NCI-H1417 (cell line): ENCODE data around the gene PEX6.
A peak's percentile ranks its signal among the peaks of the same experiment; 100 is the strongest.
"Not testable (repeated sequence)": the region's sequence is repeated elsewhere in the genome, so short reads cannot be mapped to it uniquely, and the experiment has no call there.

Experiments used
- DNase-seq, 3 experiments: peaks; one replicate each; lab custom pipeline; 2025; lab: John Stamatoyannopoulos, UW

Gene PEX6

DNA sequence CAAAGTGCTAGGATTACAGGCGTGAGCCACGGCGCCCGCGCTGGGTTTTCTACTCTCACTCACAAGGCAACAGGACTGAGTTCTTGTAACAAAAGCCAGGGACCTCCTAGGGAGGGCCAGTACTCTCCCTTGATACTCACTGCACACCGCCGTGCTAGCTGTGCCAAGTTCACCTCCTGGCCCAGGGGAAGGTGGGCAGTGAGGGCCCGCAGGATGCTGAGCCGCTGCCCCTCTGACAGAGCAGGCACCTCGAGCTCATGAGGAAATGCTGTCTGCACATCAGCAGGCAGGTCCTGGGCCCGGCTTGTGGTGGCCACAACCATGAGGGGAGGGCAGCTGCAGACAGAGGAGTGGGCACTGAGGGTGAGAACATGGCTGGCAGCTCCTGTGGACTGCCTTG is 11.8 kb downstream of the PEX6 start:
- DNase-seq = no peak

DNA sequence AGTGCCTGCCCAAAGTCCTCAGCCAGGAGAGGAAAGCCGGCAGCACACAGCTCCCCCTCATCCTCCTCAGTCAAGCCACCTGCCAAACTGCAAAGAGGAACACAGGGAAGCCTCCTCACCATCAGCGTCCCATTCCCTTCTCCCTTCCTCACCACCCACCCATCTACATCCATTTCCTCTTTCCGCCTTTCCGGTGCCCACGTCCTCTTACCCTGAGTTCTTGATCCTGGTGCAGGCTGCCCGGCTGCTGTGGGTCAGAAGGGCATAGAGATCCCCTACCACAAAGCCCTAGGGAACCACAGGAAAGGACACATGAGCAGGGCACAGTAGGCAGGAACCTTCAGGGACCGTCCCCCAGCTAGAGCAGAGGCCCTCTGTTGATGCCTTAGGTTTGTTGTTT is 12.4 kb downstream of the PEX6 start:
- DNase-seq = no peak

DNA sequence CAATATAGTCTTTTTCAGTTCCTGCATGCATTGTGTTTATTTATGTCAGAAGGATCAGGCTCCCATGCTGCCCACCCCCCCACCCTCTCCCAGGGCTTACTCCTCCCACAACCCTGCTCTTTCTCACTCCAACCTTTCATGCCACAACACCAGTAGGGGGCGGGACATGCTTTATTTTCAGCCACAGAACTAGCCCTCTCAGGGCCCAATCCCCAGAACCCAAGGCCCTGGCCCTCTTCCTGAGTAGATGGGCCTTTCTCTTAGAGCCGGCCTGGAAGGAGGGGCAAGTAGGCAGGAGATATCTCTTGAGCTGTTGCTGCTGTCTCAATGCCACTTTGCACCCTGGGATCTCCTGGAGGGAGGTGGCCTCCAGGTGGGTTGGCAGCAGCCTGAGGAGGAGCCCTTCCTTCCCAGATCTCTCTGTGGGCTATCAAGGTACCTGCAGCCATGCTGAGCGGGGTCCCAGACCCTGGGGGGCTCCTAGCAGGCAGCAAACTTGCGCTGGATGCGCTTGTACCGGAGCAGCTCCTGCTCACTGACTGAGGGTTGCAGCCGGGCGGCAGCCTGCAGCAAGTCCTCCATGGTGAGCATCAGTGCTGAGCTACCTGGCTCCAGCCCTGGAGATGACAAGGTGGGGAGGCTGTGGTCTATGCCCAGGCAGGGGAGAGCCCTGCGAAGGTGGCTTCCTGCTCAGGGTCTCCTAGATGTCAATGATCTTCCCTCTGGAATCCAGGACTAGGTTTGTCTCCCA is 15.0 kb downstream of the PEX6 start:
- no peak for DNase-seq

DNA sequence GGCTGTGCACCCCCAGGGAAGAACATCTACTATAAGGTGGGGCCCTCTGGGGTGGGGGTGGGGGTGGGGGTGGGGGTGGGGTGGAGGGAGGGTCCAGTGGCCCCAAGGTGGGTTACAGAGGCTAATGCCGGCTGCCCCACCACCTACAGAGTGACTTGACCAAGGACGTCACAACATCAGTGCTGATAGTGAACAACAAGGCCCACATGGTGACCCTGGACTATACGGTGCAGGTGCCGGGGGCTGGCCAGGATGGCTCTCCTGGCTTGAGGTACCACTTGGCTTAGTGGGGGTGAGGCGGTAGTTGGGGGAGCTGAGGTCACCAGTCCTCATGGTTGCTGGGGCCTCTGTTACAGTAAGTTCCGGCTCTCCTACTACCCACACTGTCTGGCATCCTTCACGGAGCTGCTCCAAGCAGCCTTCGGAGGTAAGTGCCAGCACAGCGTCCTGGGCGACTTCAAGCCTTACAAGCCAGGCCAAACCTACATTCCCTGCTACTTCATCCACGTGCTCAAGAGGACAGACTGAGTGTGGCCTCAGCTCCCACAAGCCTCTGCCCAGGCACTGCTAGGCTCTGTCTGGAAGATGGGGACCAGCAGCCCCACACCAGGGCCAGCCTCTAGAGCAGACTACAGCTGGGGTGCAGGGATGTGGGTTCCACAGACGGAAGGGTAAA is 15.7 kb downstream of the PEX6 start:
- no peak for DNase-seq

DNA sequence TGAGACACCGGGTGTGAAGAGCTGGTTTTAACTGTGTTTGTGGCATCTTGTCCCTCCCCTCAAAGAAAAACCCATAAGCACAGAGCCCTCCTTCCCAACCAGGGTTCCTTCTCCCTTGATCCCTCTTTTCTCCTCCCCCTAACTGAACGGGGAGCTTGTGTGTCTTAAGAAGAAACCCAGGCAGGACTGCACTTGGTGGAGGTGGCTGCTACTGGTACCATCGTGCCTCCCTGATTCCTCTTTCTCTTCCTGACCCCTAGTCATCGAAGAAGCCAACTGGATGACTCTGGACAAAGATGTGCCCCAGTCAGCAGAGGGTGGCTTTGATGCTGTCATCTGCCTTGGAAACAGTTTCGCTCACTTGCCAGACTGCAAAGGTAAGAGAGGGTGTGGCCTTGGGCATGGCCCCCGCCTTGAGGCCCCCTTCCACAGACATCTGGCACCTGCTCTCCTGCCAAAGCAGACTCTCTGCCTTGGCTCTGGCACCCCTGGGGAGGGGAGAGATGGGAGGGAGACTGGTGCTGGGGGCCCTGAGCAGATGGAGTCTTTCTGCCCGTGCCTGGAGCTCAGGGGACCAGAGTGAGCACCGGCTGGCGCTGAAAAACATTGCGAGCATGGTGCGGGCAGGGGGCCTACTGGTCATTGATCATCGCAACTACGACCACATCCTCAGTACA is 16.3 kb downstream of the PEX6 start:
- DNase-seq = peak in 1 of 3 experiments; percentile 1

DNA sequence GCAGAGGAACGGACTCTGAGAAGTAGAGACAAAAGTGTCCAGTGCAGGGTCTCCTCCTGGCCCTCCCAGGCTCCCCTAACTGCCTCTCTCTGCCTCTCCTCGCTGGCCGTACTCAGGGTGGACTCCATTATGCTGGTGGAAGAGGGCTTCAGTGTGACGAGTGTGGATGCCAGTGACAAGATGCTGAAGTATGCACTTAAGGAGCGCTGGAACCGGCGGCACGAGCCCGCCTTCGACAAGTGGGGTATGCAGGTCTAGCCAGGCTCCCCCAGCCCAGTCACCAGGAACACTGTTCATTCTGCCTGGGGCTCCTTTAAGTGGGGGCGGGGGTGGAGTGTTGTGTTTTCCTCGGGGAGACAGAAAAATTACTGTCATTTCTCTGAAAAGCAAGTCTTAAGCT is 16.9 kb downstream of the PEX6 start:
- DNase-seq = no peak

DNA sequence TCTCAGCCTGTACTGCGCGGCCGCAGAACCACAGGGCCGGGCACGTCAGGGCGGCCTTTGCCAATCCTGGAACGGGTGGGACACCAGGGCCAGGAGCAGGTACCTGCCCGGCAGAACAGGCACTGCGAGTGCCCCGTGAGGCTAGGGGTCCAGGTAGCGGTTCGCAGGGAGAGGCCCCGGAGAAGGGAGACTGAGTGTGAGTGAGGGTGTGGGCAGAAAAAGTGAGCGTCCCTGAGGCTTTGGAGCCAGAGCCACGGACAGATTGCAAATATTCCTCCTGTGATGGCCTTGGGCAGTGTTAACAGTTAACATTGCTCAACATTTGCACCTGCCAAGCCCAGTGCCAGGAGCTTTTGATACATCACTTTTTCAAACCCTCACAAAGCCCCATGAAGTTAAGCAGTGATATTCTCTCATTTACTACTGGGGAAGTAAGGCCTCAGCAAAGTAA is 17.9 kb downstream of the PEX6 start:
- DNase-seq = peak in 1 of 3 experiments; percentile 21

DNA sequence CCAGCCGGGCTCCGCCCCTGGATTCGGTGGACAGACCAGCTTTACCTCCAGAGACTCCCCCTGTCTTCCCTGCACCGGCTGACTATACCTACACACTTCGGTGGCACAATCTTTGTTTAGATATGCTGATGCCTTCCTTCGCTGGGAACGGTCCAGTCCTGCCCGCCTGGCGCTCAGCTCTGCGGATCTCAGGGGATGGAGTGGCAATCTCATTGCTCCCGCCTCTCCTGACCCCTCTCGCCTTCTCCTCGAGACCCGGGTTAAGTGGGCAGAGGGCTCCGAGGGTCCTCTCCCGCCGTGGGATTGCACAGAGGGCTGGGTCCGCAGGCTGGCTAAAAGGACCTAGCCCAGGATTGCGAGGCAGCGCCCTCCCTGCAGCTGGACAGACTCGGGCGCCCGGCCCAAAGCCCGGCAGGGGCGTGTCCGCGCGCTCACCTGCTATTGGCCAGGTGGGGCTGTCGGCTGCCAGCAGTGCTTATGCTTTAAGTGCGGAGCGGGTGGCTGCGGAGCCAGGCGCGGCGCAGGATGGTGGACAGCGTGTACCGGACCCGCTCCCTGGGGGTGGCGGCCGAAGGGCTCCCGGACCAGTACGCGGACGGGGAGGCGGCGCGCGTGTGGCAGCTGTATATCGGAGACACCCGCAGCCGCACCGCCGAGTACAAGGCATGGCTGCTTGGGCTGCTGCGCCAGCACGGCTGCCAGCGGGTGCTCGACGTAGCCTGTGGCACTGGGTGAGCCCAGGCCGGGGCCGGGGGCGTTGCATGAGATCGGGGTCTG is 18.6 kb downstream of the PEX6 start, which contains the start of gene GNMT:
TSS of gene GNMT (plus strand) at position 512 of the 777 bp plus-strand sequence. CDS start at position 526, 14 bp downstream.
- DNase-seq = peak; percentile 61 to 75 (median 64)

DNA sequence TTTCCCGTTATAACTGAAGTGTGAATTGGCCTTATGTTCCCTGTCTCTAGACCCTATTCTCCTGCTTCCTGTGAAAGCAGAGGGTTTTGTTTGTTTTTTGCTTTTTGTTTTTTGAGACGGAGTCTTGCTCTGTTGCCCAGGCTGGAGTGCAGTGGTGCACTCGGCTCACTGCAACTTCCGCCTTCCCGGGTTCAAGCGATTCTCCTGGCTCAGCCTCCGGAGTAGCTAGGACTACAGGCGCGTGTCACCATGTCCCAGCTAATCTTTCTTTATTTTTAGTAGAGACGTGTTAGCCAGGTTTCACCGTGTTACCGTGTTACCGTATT is 19.1 kb downstream of the PEX6 start:
- DNase-seq = no peak

DNA sequence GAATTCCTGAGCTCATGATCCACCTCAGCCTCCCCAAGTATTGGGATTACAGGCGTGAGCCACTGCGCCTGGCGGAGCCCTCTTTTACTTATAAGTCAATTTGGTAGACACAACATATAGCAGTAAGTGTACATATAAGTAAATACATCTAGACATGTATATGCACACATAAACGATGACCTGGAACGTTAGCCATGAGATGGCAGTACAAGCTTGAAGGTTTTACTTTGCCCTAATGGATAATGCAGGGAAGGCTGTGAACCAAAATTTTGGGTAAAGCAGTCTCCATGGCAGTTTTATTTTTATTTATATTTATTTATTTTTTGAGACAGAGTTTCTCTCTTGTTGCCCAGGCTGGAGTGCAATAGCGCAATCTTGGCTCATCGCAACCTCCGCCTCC is 20.9 kb downstream of the PEX6 start:
- no peak for DNase-seq

DNA sequence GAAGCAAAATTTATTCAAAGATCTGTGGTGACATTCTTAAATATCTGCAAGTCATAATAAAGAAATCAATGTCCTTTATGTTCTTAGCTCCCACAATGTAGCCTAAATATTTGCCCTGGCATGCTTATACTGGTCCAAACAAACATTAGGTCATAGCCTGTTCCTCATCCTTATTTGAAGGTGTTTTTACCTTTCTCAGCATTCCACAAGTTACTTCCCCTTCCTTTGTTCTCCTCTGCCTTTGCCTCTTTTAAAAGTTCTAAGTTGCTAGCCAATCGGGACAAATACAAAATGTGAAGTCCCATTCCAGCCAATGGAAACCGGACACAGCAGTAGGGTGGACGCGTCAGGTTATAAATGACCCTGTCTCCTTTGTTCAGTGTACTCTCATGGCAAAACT is 24.6 kb downstream of the PEX6 start:
- not testable (repeated sequence) for DNase-seq

DNA sequence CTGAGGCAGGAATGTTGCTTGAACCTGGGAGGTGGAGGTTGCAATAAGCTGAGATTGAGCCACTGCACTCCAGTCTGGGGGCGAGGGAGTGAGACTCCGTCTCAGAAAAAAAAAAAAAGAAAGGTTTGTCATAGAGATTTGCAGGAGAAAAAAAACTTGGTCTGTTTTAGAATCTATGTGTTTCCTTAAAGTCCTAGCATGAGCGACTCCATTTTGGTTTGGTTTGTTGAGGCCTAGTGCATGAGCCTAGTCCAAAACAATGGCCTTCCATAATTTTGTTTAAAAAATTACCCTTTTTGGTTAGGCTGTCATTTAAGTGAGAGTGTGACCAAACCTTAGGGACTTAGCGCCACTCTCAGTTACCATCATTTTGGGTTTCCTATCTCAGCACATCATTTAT is 26.6 kb downstream of the PEX6 start:
- DNase-seq = no peak

DNA sequence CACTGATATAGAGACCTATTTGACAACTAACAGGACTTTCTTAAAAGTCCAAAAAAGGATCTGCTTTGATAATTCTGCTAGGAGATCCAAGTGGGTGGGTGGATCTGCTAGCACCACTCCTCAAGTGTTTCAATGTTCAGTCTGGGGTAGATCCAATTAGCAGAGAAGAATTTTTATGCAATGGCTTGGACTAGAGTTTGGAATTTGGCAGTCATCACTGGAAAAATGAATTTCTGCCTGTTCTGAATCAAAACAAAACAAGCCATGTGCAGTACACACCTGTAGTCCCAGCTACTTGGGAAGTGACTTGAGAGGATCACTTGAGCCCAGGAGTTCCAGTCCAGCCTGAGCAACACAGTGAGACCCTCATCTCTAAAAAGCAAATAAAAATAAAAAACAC is 31.0 kb downstream of the PEX6 start:
- no peak for DNase-seq

DNA sequence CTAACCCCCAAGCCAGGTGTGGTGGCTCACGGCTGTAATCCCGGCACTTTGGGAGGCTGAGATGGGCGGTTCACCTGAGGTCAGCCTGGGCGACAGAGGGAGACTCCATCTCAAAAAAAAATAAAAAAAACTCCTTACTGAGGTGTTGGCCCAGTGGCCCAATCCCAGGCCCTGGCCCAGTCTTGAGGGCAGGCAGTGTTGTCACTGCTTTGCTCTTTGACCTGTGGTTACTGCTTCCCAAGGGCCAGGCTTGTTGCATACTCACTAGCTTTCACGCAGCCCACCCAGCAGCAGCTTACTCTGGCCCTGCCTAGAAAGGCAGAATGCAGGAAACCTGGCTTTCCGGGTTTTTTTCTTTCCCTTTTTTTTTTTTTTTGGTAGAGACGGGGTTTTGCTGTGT is 36.5 kb downstream of the PEX6 start:
- no peak for DNase-seq

DNA sequence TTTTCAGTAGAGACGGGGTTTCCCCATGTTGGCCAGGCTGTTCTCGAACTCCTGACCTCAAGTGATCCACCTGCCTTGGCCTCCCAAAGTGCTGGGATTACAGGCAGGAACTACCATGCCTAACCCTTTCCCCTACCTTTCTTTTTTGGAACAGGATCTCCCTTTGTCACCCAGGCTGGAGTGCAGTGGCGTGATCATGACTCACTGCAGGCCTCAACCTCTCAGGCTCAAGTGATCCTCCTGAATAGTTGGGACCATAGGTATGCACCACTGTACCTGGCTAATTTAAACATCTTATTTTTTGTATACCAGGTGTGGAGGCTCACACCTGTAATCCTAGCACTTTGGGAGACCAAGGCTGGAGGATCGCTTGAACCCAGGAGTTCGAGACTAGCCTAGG is 37.6 kb downstream of the PEX6 start:
- not testable (repeated sequence) for DNase-seq

DNA sequence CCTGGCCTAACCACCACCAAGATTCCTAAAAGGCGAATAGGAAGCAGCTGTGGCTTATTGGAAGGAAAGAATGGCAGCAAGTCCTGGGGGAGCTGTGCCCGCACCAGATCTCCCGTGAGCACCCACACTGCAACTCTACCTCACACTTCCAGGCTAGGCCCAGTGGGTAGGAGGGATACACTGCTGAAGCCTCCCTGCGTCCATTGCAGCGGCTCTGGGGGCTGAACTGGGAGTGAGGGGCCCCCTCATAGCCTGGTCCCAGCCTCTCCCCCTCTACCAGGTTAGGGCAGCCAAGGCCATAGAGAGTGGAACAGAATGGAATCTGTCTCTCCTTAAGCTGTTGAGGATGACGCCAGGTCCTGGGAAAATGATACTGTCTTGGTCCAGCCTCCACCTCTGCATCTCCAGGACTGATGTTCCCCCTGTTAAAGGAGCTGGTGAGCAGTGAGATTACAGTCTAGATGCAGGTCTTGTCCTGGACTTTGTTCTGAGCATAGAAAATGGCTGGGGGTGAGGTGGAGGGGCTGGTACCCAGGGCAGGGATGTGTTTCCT is 38.4 kb downstream of the PEX6 start:
- DNase-seq = no peak

DNA sequence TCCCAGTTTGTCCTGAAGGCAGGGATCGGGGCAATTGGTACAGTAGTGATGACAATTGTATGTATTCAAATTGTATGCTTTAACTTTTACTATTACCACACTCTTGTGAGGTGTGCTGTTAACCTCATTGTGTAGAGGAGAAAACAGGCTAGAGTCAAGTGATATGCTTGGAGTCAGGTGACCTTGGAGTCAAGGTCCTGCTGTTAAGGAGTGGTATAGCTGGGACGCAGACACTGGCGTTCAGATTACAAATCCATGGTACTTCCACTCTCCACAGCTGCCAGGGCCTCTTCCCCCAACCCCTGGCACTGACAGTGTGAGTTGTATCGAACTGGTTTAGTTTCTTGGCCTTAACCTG is 39.2 kb downstream of the PEX6 start:
- DNase-seq = no peak

DNA sequence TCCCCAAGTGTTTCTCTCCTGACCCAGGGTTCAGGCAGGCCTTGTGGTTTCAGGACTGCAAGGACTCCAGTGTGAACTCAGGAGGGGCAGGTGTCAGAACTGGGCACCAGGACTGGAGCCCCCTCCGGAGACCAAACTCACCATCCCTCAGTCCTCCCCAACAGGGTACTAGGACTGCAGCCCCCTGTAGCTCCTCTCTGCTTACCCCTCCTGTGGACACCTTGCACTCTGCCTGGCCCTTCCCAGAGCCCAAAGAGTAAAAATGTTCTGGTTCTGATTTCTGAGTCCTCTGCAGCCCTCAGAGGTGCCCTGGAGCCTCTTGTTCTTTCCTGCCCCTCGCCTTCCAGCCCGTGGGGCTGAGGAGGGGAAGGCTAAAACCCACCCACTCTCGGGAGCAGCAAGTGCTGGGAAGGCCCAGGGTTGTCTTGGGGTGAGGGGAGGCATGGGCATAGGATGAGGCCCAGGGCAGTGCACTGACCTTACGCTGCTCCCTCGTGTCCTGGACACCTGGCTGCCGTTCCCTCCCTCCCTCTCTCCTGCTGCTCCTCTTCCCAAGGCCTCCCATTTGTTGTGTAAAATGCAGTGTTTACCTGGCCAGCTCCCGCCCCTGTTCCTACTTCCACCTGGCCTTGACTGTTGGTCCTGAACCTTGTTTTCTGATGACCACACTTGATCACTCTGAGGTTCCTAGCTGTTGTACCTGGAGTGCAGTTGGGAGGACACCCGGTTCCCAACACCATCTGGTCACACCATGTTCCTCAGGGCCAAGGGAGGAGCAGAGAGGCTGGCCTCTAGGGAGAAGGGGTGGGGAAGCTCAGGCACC is 39.8 kb downstream of the PEX6 start:
- DNase-seq = no peak

DNA sequence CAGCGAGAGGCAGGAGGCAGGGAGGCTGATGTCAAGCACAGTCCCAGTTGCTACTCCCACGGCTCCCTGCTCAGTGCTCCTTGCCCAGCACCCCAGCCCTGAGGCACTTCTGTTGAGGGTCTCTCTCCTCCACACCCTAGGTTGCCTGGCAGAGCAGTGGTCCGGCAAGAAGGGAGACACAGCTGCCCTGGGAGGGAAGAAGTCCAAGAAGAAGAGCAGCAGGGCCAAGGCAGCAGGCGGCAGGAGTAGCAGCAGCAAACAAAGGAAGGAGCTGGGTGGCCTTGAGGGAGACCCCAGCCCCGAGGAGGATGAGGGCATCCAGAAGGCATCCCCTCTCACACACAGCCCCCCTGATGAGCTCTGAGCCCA is 40.6 kb downstream of the PEX6 start:
- no peak for DNase-seq

DNA sequence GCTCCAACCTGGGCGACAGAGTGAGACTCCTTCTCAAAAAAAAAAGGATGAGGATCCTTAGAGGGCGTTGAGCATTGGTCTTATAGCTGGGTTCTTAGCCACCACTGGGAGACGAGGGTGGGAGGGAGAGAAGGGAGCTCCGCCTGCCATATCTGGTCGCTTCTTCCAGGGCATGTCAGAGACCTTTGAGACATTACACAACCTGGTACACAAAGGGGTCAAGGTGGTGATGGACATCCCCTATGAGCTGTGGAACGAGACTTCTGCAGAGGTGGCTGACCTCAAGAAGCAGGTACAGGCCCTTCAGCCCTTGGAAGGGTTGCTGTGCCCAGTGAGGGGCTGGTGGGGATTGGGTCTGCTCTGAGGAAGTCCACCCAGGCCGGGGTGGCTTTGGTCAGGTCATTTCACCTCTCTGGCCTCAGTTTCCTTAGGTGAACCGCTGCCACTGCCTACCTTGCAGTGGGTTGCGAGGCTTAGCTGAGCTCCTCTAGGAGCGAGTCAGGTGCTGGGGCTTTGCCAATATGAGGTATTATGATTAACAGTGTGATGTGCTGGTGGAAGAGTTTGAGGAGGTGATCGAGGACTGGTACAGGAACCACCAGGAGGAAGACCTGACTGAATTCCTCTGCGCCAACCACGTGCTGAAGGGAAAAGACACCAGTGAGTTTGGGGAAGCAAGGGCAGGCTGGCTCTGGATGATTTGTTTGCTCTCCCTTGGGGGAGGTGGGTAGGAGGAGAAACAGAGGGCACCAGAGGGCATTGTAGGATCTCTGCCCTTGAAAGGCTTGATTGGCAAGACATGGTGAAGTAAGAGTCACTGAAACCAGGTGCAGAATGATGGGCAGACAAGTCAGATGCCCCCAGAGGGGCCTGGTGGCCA is 41.2 kb downstream of the PEX6 start:
- DNase-seq = no peak
